RWPE2 (cell line): ENCODE results near the gene SMIM10L2A.
"Not testable (repeated sequence)": the region's sequence is repeated elsewhere in the genome, so short reads cannot be mapped to it uniquely, and the experiment has no call there.

Experiments used
- ATAC-seq: fragments of 200-7000 bp; cut with Tn5 transposase; 3 replicates; pipeline ENCODE4 v1.9.1; 2021; ENCODE audit warnings: low read depth
- DNase-seq: peaks from one replicate; pipeline ENCODE4 v3.0.0-alpha.2; 2020; ENCODE audit warnings: low spot score
- H3K27ac ChIP-seq: fragments of 450-650 bp; 2 replicates; pipeline ENCODE4 v1.5.1; 2017; ENCODE audit warnings: mild to moderate bottlenecking; ENCODE audit not compliant: poor library complexity, severe bottlenecking
- H3K27me3 ChIP-seq: fragments of 250-450 bp; sonication (Bioruptor Pico); 2 replicates; pipeline ENCODE4 v1.5.1; 2021; ENCODE audit warnings: mild to moderate bottlenecking, moderate library complexity; ENCODE audit not compliant: insufficient read depth, poor library complexity, severe bottlenecking
- H3K36me3 ChIP-seq: fragments of 250-450 bp; sonication (Bioruptor Pico); 2 replicates; pipeline ENCODE4 v1.5.1; 2020; ENCODE audit warnings: low read depth, mild to moderate bottlenecking, moderate library complexity
- H3K4me1 ChIP-seq: fragments of 250-450 bp; sonication (Bioruptor Pico); 2 replicates; pipeline ENCODE4 v1.5.1; 2021; ENCODE audit warnings: mild to moderate bottlenecking, moderate library complexity; ENCODE audit not compliant: insufficient read depth, poor library complexity, severe bottlenecking
- H3K4me3 ChIP-seq: fragments of 250-450 bp; sonication (Bioruptor Pico); 2 replicates; pipeline ENCODE4 v1.5.1; 2021; ENCODE audit warnings: mild to moderate bottlenecking, moderate library complexity; ENCODE audit not compliant: severe bottlenecking
- H3K9me3 ChIP-seq: fragments of 250-450 bp; sonication (Bioruptor Pico); 2 replicates; pipeline ENCODE4 v1.5.1; 2021; ENCODE audit warnings: mild to moderate bottlenecking, moderate library complexity; ENCODE audit not compliant: severe bottlenecking
- CTCF ChIP-seq: fragments of 450-650 bp; IDR thresholded peaks from one replicate; pipeline ENCODE4 v1.5.1; 2017; ENCODE audit warnings: mild to moderate bottlenecking, moderate library complexity; ENCODE audit not compliant: poor library complexity, severe bottlenecking

SMIM10L2A gene

DNA sequence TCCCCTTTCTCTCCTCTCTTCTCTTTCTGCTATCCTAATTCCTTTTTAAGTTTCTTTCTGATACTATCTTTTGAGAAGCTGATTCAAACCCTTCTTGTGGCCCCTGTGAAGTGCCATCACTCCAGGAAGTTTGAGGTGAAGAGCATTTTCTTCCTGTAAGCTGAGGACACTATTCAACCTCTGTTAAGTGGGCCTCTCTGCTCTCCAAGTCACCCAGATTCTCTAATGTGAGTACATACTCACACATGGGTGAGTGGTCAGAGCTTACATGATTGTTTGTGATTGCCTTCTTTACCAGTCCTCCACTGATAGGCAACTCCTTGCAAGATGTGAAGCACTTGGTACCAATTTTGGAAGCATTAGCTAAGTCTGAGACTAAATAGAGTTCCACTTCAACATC, 18.4 kb upstream of the SMIM10L2A start:
- no peak for TF ChIP-seq CTCF
- DNase-seq = no peak
- no peaks in the 10 kb centered on the region for H3K27me3 ChIP-seq

GRCh38 chrX:135406428-135406827, 15.3 kb upstream of the SMIM10L2A start:
- not testable (repeated sequence) for ATAC-seq, H3K4me3 ChIP-seq, H3K27me3 ChIP-seq, H3K4me1 ChIP-seq, H3K27ac ChIP-seq, H3K36me3 ChIP-seq, DNase-seq, H3K9me3 ChIP-seq

More for the DNA sequence above, 18.4 kb upstream of the SMIM10L2A start:
- Histone ChIP-seq H3K36me3 (no peaks in the 10 kb centered on the region), H3K9me3 (no peaks in the 10 kb centered on the region), H3K27ac (no peak overlapping the region), H3K4me1 (no peaks in the 10 kb centered on the region), H3K4me3 (no peak overlapping the region)
- no peak for ATAC-seq

- DNase-seq = no peak
- Histone ChIP-seq H3K27ac (no peak overlapping the region), H3K4me1 (no peaks in the 10 kb centered on the region), H3K9me3 (no peaks in the 10 kb centered on the region), H3K27me3 (no peaks in the 10 kb centered on the region), H3K36me3 (no peaks in the 10 kb centered on the region), H3K4me3 (no peak overlapping the region)
- no peak for ATAC-seq
- no peak for TF ChIP-seq CTCF
Observed at GRCh38 chrX:135408794-135409193, 12.9 kb upstream of the SMIM10L2A start.

GRCh38 chrX:135410861-135411627, 10.7 kb upstream of the SMIM10L2A start:
- Histone ChIP-seq H3K27ac (no peak overlapping the region), H3K36me3 (no peaks in the 10 kb centered on the region), H3K9me3 (no peaks in the 10 kb centered on the region), H3K4me3 (no peak overlapping the region), H3K27me3 (no peaks in the 10 kb centered on the region), H3K4me1 (no peaks in the 10 kb centered on the region)
- no peak for TF ChIP-seq CTCF
- no peak for DNase-seq
- no peak for ATAC-seq

DNA sequence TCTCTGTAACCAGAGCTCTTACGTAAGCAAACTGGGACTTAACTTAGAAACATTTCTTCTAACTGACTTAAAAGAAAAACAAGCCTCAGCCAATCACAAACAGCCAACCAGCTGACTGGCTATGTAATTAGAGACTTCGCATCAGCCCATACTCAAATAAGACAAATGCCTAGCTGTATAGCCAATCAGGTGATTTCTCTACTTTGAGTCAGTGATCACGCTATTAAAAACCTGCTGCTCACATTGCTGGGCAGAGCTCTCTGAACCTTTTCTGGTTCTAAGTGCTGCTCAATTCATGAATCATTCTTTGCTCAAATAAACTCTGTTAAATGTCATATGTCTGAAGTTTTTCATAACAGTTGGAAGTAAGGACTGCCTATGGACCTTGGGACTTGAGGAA, 9.9 kb upstream of the SMIM10L2A start:
- DNase-seq (no peak), ATAC-seq (no peak)
- no peak overlapping the region for H3K4me3 ChIP-seq
- no peak for TF ChIP-seq CTCF
- no peaks in the 10 kb centered on the region for H3K36me3 ChIP-seq
- H3K4me1 ChIP-seq = peaks cover 3% of the 10 kb centered on the region
- H3K27ac ChIP-seq = no peak overlapping the region
- no peaks in the 10 kb centered on the region for H3K9me3 ChIP-seq
- no peaks in the 10 kb centered on the region for H3K27me3 ChIP-seq
